SK-N-SH treated with all-trans-retinoic acid at 6 μM for 48 hours (cell line): ENCODE results near the gene IPO4.

ENCODE experiments used
- ARNTL ChIP-seq: fragments of 450-650 bp; formaldehyde crosslinking; IDR thresholded peaks from 2 replicates; pipeline ENCODE4 v1.5.0; 2020; ENCODE audit warnings: low read depth, mild to moderate bottlenecking, moderate library complexity, borderline replicate concordance
- BACH2 ChIP-seq: fragments of 250-450 bp; sonication (Bioruptor Pico); IDR thresholded peaks from 2 replicates; pipeline ENCODE4 v1.9.0; 2021; ENCODE audit warnings: mild to moderate bottlenecking, borderline replicate concordance
- CSDC2 ChIP-seq: fragments of 250-450 bp; sonication (Bioruptor Pico); IDR thresholded peaks from 2 replicates; pipeline ENCODE4 v1.5.0; 2020; ENCODE audit warnings: mild to moderate bottlenecking, moderate library complexity
- PPARA ChIP-seq: fragments of 250-450 bp; sonication (Bioruptor Pico); IDR thresholded peaks from 2 replicates; pipeline ENCODE4 v1.5.0; 2020; ENCODE audit warnings: mild to moderate bottlenecking, borderline replicate concordance
- RARB ChIP-seq: fragments of 250-450 bp; sonication (Bioruptor Pico); IDR thresholded peaks from 2 replicates; pipeline ENCODE4 v1.8.0; 2021; ENCODE audit warnings: mild to moderate bottlenecking, moderate library complexity
- SNAI2 ChIP-seq: fragments of 250-450 bp; sonication (Bioruptor Pico); IDR thresholded peaks from 2 replicates; pipeline ENCODE4 v1.5.0; 2020; ENCODE audit warnings: mild to moderate bottlenecking, moderate library complexity
- ZC3H10 ChIP-seq: fragments of 250-450 bp; sonication (Bioruptor Pico); IDR thresholded peaks from 2 replicates; pipeline ENCODE4 v1.5.1; 2021; ENCODE audit warnings: mild to moderate bottlenecking, moderate library complexity
- ZFP3 ChIP-seq: fragments of 250-450 bp; sonication (Bioruptor Pico); IDR thresholded peaks from 2 replicates; pipeline ENCODE4 v1.5.0; 2020; ENCODE audit warnings: mild to moderate bottlenecking, moderate library complexity
- ZNF8 ChIP-seq: fragments of 450-650 bp; formaldehyde crosslinking; IDR thresholded peaks from 2 replicates; pipeline ENCODE4 v1.5.0; 2020; ENCODE audit warnings: mild to moderate bottlenecking, moderate library complexity
- TF ChIP-seq, protein P1 (sequence below): fragments of 250-450 bp; sonication (Bioruptor Pico); IDR thresholded peaks from 2 replicates; pipeline ENCODE4 v1.8.0; 2020; ENCODE audit warnings: mild to moderate bottlenecking, moderate library complexity, borderline replicate concordance
- TF ChIP-seq, protein P2 (sequence below): fragments of 250-450 bp; sonication (Bioruptor Pico); IDR thresholded peaks from 2 replicates; pipeline ENCODE4 v1.8.0; 2021; ENCODE audit warnings: low read depth, mild to moderate bottlenecking, moderate library complexity, borderline replicate concordance
- TF ChIP-seq, protein P3 (sequence below): fragments of 250-450 bp; sonication (Bioruptor Pico); IDR thresholded peaks from 2 replicates; pipeline ENCODE4 v1.5.1; 2020; ENCODE audit warnings: low read depth, mild to moderate bottlenecking, moderate library complexity
- TF ChIP-seq, protein P4 (sequence below): fragments of 250-450 bp; sonication (Bioruptor Pico); IDR thresholded peaks from 2 replicates; pipeline ENCODE4 v1.5.0; 2020; ENCODE audit warnings: mild to moderate bottlenecking, moderate library complexity

DNA sequence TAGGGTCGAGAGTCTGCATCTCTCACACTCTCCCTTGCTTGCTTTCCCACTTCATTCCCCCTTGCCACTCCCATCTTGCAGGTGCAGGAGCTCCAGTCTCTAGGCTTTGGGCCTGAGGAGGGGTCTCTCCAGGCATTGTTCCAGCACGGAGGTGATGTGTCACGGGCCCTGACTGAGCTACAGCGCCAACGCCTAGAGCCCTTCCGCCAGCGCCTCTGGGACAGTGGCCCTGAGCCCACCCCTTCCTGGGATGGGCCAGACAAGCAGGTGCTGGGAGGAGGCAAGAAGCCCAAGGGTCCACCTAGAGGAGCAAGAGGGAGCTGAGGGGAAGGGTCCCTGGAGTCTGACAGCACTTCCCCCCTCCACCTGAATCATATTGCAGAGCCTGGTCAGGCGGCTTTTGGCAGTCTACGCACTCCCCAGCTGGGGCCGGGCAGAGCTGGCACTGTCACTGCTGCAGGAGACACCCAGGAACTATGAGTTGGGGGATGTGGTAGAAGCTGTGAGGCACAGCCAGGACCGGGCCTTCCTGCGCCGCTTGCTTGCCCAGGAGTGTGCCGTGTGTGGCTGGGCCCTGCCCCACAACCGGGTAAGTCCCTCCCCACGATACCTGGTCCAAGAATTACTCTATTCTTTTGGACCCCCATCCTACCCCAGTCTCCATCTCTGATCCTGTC lies 37.1 kb downstream of the IPO4 start:
- TF ChIP-seq, protein P1, sequence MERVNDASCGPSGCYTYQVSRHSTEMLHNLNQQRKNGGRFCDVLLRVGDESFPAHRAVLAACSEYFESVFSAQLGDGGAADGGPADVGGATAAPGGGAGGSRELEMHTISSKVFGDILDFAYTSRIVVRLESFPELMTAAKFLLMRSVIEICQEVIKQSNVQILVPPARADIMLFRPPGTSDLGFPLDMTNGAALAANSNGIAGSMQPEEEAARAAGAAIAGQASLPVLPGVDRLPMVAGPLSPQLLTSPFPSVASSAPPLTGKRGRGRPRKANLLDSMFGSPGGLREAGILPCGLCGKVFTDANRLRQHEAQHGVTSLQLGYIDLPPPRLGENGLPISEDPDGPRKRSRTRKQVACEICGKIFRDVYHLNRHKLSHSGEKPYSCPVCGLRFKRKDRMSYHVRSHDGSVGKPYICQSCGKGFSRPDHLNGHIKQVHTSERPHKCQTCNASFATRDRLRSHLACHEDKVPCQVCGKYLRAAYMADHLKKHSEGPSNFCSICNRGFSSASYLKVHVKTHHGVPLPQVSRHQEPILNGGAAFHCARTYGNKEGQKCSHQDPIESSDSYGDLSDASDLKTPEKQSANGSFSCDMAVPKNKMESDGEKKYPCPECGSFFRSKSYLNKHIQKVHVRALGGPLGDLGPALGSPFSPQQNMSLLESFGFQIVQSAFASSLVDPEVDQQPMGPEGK (CRISPR knock-in tag), result no peak
- TF ChIP-seq, protein P2, sequence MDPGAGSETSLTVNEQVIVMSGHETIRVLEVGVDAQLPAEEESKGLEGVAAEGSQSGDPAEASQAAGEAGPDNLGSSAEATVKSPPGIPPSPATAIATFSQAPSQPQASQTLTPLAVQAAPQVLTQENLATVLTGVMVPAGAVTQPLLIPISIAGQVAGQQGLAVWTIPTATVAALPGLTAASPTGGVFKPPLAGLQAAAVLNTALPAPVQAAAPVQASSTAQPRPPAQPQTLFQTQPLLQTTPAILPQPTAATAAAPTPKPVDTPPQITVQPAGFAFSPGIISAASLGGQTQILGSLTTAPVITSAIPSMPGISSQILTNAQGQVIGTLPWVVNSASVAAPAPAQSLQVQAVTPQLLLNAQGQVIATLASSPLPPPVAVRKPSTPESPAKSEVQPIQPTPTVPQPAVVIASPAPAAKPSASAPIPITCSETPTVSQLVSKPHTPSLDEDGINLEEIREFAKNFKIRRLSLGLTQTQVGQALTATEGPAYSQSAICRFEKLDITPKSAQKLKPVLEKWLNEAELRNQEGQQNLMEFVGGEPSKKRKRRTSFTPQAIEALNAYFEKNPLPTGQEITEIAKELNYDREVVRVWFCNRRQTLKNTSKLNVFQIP (CRISPR knock-in tag), result no peak
- TF ChIP-seq ZNF8 (CRISPR knock-in tag) (no peak), BACH2 (CRISPR knock-in tag) (no peak), ARNTL (CRISPR knock-in tag) (no peak), ZC3H10 (CRISPR knock-in tag) (no peak), SNAI2 (CRISPR knock-in tag) (no peak), RARB (CRISPR knock-in tag) (no peak), CSDC2 (CRISPR knock-in tag) (no peak), ZFP3 (CRISPR knock-in tag) (no peak), PPARA (CRISPR knock-in tag) (no peak)
- TF ChIP-seq, protein P3, sequence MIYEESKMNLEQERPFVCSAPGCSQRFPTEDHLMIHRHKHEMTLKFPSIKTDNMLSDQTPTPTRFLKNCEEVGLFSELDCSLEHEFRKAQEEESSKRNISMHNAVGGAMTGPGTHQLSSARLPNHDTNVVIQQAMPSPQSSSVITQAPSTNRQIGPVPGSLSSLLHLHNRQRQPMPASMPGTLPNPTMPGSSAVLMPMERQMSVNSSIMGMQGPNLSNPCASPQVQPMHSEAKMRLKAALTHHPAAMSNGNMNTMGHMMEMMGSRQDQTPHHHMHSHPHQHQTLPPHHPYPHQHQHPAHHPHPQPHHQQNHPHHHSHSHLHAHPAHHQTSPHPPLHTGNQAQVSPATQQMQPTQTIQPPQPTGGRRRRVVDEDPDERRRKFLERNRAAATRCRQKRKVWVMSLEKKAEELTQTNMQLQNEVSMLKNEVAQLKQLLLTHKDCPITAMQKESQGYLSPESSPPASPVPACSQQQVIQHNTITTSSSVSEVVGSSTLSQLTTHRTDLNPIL (CRISPR knock-in tag), result no peak
- TF ChIP-seq, protein P4, sequence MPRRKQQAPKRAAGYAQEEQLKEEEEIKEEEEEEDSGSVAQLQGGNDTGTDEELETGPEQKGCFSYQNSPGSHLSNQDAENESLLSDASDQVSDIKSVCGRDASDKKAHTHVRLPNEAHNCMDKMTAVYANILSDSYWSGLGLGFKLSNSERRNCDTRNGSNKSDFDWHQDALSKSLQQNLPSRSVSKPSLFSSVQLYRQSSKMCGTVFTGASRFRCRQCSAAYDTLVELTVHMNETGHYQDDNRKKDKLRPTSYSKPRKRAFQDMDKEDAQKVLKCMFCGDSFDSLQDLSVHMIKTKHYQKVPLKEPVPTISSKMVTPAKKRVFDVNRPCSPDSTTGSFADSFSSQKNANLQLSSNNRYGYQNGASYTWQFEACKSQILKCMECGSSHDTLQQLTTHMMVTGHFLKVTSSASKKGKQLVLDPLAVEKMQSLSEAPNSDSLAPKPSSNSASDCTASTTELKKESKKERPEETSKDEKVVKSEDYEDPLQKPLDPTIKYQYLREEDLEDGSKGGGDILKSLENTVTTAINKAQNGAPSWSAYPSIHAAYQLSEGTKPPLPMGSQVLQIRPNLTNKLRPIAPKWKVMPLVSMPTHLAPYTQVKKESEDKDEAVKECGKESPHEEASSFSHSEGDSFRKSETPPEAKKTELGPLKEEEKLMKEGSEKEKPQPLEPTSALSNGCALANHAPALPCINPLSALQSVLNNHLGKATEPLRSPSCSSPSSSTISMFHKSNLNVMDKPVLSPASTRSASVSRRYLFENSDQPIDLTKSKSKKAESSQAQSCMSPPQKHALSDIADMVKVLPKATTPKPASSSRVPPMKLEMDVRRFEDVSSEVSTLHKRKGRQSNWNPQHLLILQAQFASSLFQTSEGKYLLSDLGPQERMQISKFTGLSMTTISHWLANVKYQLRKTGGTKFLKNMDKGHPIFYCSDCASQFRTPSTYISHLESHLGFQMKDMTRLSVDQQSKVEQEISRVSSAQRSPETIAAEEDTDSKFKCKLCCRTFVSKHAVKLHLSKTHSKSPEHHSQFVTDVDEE (CRISPR knock-in tag), result no peak
